22Rv1 (cell line): ENCODE data around the gene PDE1A.

ENCODE experiments used
- H3K27ac ChIP-seq: fragments of 450-650 bp; 2 replicates; pipeline ENCODE4 v1.5.1; 2017
- ZFX ChIP-seq: fragments of 450-650 bp; IDR thresholded peaks from 2 replicates; pipeline ENCODE4 v1.6.1; 2017; ENCODE audit warnings: antibody characterized with exemption, borderline replicate concordance
- TF ChIP-seq, protein P1 (sequence below): fragments of 450-650 bp; IDR thresholded peaks from 2 replicates; pipeline ENCODE4 v1.5.1; 2017; ENCODE audit warnings: mild to moderate bottlenecking

PDE1A gene

GRCh38 chr2:182226807-182227206, 200.0 kb downstream of the PDE1A start:
- no peak for TF ChIP-seq ZFX
- TF ChIP-seq, protein P1, sequence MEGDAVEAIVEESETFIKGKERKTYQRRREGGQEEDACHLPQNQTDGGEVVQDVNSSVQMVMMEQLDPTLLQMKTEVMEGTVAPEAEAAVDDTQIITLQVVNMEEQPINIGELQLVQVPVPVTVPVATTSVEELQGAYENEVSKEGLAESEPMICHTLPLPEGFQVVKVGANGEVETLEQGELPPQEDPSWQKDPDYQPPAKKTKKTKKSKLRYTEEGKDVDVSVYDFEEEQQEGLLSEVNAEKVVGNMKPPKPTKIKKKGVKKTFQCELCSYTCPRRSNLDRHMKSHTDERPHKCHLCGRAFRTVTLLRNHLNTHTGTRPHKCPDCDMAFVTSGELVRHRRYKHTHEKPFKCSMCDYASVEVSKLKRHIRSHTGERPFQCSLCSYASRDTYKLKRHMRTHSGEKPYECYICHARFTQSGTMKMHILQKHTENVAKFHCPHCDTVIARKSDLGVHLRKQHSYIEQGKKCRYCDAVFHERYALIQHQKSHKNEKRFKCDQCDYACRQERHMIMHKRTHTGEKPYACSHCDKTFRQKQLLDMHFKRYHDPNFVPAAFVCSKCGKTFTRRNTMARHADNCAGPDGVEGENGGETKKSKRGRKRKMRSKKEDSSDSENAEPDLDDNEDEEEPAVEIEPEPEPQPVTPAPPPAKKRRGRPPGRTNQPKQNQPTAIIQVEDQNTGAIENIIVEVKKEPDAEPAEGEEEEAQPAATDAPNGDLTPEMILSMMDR: no peak

DNA sequence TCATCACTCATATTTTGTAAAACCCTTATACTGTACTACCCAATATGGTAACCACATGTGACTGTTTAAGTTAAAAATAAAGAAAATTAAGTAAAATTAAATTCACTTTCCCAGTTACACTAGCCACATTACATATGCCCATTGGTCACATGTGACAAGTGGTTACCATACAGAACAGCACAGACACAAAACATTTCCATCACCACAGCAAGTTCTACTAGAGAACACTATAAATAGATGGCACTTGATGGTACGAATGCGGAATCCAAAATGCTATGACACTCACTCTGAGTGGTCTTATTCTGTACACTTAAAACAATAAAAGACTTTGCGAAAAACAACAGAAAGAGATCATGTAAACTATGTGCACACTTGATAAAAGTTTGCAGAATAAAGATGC, 202.2 kb downstream of the PDE1A start:
- H3K27ac ChIP-seq: no peak overlapping the region
- TF ChIP-seq, protein P1: no peak
- TF ChIP-seq ZFX: no peak

More at GRCh38 chr2:182226807-182227206, 200.0 kb downstream of the PDE1A start:
- H3K27ac ChIP-seq: no peak overlapping the region

DNA sequence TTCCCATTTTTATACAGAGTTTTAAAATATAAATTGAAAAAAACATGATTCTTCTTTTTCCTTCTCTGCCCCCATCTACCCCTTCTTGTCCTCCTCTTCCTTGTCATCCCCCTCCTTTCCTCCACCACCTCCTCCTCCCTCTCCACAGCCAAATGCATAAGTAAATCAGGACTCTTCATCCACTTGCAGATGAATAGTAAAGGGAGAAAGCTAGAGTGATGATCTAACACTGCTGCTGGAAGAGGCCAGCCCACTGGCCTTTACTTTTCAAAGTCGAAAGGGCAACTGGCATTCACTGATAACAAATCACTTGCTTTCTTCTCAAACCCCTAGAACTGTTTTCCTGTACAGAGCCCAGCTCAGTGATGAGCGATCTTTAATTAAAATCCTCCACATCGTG, 205.8 kb downstream of the PDE1A start:
- H3K27ac ChIP-seq: no peak overlapping the region

DNA sequence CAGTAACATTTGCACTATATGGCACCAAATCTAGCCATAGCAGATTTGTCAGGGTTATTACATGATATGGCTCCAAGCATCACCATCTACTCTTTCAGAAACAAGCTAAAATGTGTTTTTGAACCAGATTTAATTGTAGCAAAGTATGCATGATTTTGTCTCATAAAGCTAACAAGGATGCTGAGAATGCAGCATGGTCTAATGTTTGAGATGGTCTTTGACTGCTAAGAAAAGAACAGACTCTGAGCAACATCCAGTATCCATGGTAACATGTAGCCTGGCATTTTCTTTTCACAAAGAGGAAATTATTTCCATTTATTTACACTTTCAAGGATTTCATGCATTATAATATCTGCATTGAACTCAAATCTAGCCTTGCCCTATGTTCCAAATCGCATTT, 206.5 kb downstream of the PDE1A start:
- H3K27ac ChIP-seq: no peak overlapping the region
- TF ChIP-seq ZFX: no peak
- TF ChIP-seq, protein P1: no peak

More for the DNA sequence above, 205.8 kb downstream of the PDE1A start:
- no peak for TF ChIP-seq ZFX
- TF ChIP-seq, protein P1: no peak

DNA sequence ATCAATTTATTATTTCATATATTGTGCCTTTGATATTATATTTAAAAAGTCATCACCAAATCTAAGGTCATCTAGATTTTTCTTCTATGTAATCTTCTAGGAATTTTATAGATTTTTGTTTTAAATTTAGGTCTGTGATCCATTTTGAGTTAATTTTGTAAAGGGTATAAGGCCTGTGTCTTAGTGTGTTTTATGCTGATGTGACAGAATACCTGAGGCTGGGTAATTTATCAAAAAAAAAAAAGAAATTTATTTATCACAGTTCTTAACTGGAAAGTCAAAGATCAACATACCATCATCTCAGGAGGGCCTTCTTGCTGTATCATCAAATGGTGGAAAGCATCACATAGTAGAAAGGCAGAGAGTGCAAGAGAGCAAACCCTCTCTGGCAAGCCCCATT, 216.2 kb downstream of the PDE1A start:
- no peak overlapping the region for H3K27ac ChIP-seq

DNA sequence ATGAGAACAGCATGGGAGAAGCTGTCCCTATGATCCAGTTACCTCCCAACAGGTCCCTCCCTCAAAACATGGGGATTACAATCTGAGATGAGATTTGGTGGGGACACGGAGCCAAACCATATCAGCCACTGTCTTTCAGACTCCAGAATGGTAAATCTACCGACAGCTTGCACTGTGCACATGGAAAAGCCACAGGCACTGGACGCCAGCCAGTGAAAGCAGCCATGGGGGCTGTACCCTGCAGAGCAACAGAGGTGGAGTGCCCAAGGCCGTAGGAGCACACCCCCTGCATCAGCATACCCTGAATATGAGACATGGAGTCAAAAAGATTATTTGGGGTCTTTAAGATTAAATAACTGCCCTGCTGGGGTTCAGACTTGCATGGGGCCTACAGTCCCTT, 218.4 kb downstream of the PDE1A start:
- H3K27ac ChIP-seq: no peak overlapping the region
- TF ChIP-seq ZFX: no peak
- TF ChIP-seq, protein P1: no peak

More for the DNA sequence above, 216.2 kb downstream of the PDE1A start:
- no peak for TF ChIP-seq ZFX
- TF ChIP-seq, protein P1: no peak

- TF ChIP-seq ZFX: no peak
- TF ChIP-seq, protein P1: no peak
Measured at GRCh38 chr2:182207049-182207746, 219.6 kb downstream of the PDE1A start.

More at GRCh38 chr2:182207049-182207746, 219.6 kb downstream of the PDE1A start:
- no peak overlapping the region for H3K27ac ChIP-seq
